BJ (cell line): ENCODE measurements around the gene KCND3. TPM values are rescaled to one million over a fixed set of nuclear protein-coding genes. Genes with fewer than 3 reads are reported as not detected.

Source experiments
- CTCF ChIA-PET: fragments of 350-600 bp; formaldehyde crosslinking; extraction: SDS; loops from one replicate; lab custom pipeline; 2021; ENCODE audit warnings: antibody characterized with exemption, inconsistent platforms; lab: Yijun Ruan, JAX
- POLR2A ChIA-PET: fragments of 300-600 bp; sonication (Branson Sonifier 250); formaldehyde crosslinking; extraction: SDS; loops from one replicate; lab custom pipeline; 2021; ENCODE audit warnings: antibody characterized with exemption; lab: Charles Lee
- DNase-seq: peaks from one replicate; pipeline ENCODE4 v3.0.0-alpha.2; 2011; ENCODE audit warnings: low read depth
- H3K27me3 ChIP-seq: 2 replicates; pipeline ENCODE4 v1.6.0; 2011; ENCODE audit warnings: low read length; ENCODE audit not compliant: control insufficient read depth, insufficient read depth
- H3K36me3 ChIP-seq: 2 replicates; pipeline ENCODE4 v1.5.1; 2011; ENCODE audit warnings: low read length; ENCODE audit not compliant: control insufficient read depth, insufficient read depth
- H3K4me3 ChIP-seq: 2 replicates; pipeline ENCODE4 v1.5.1; 2011; ENCODE audit warnings: low read depth, mild to moderate bottlenecking, control low read depth, low read length
- CTCF ChIP-seq: IDR thresholded peaks from 2 replicates; pipeline ENCODE4 v1.5.1; 2011; ENCODE audit warnings: low read depth, mild to moderate bottlenecking, control low read depth, inconsistent platforms, low read length, moderate library complexity; ENCODE audit not compliant: insufficient read depth
- polyA plus RNA-seq: library from polyadenylated mRNA; depleted of rRNA; stranded (reverse); fragments of >200 nt; gene quantifications from 2 replicates; pipeline ENCODE4 v1.2.3, GENCODE V29; 2011

Gene KCND3
- polyA plus RNA-seq, 1 experiment = 3.6 TPM

- DNase-seq = no peak
- ChIA-PET CTCF (no interaction called here), POLR2A (interaction anchor here (0.6 kb wide), 1 partner anchor 535 kb away, joined by 5 read pairs; no protein-coding TSS in a partner anchor)
- no peak for TF ChIP-seq CTCF
- no peaks in the 10 kb centered on the region for H3K36me3 ChIP-seq
- H3K4me3 ChIP-seq = no peak overlapping the region
- 0 out of 2 replicates have a peak, but pooled peaks cover under 1% of the 10 kb centered on the region for H3K27me3 ChIP-seq
Observed at GRCh38 chr1:111965781-111966443, 23.6 kb downstream of the KCND3 start.

- Histone ChIP-seq H3K36me3 (no peaks in the 10 kb centered on the region), H3K4me3 (no peak overlapping the region), H3K27me3 (0 out of 2 replicates have a peak, but pooled peaks cover 2% of the 10 kb centered on the region)
- TF ChIP-seq CTCF = no peak
- CTCF ChIA-PET = no interaction called here
- no peak for DNase-seq
- POLR2A ChIA-PET = no interaction called here
Observed at GRCh38 chr1:111963985-111964738, 25.3 kb downstream of the KCND3 start.

GRCh38 chr1:111961773-111962565 is 27.5 kb downstream of the KCND3 start:
- DNase-seq = no peak
- Histone ChIP-seq H3K36me3 (no peaks in the 10 kb centered on the region), H3K4me3 (no peak overlapping the region), H3K27me3 (0 out of 2 replicates have a peak, but pooled peaks cover 2% of the 10 kb centered on the region)
- TF ChIP-seq CTCF = no peak
- POLR2A ChIA-PET = no interaction called here
- CTCF ChIA-PET = interaction anchor here (0.6 kb wide), 1 partner anchor 14 kb away, joined by 3 read pairs; no protein-coding TSS in a partner anchor

GRCh38 chr1:111961016-111961415 is 28.5 kb downstream of the KCND3 start:
- POLR2A ChIA-PET = no interaction called here
- DNase-seq = no peak
- Histone ChIP-seq H3K27me3 (0 out of 2 replicates have a peak, but pooled peaks cover 2% of the 10 kb centered on the region), H3K36me3 (no peaks in the 10 kb centered on the region), H3K4me3 (no peak overlapping the region)
- no peak for TF ChIP-seq CTCF
- CTCF ChIA-PET = no interaction called here

- H3K36me3 ChIP-seq = no peaks in the 10 kb centered on the region
- ChIA-PET CTCF (no interaction called here), POLR2A (no interaction called here)
- no peak for DNase-seq
- TF ChIP-seq CTCF = no peak
- 0 out of 2 replicates have a peak, but pooled peaks cover 2% of the 10 kb centered on the region for H3K27me3 ChIP-seq
- no peak overlapping the region for H3K4me3 ChIP-seq
Observed at GRCh38 chr1:111959436-111959835, 30.0 kb downstream of the KCND3 start.
